Measurements from ENCODE around the gene PROX1.

Gene PROX1

GRCh38 chr1:213987927-213988506 lies at the start of gene PROX1:
Gene PROX1, plus strand, starts transcription at chr1:213987973. Its CDS starts 8,563 bp downstream, at chr1:213996536.
- DNase-seq = peak; percentile 95

- no peak for DNase-seq
These were observed 49.0 kb upstream of the PROX1 start for GRCh38 chr1:213938776-213939175.

GRCh38 chr1:213939888-213940287 lies 47.9 kb upstream of the PROX1 start:
- DNase-seq = no peak

- DNase-seq = no peak
These were observed 46.8 kb upstream of the PROX1 start for GRCh38 chr1:213940947-213941346.

- DNase-seq = no peak
These were observed 45.7 kb upstream of the PROX1 start for GRCh38 chr1:213942061-213942460.

- no peak for DNase-seq
These were observed 40.5 kb upstream of the PROX1 start for GRCh38 chr1:213947200-213947801.

GRCh38 chr1:213951876-213952275 lies 35.9 kb upstream of the PROX1 start:
- no peak for DNase-seq

- no peak for DNase-seq
These were observed 34.0 kb upstream of the PROX1 start for GRCh38 chr1:213953806-213954205.

- no peak for DNase-seq
These were observed 31.4 kb upstream of the PROX1 start for GRCh38 chr1:213956295-213956770.

- DNase-seq = no peak
These were observed 29.4 kb upstream of the PROX1 start for GRCh38 chr1:213958346-213958745.

- no peak for DNase-seq
These were observed 26.8 kb upstream of the PROX1 start for GRCh38 chr1:213960963-213961362.

- DNase-seq = no peak
These were observed 25.3 kb upstream of the PROX1 start for GRCh38 chr1:213962508-213962907.

- DNase-seq = no peak
These were observed 21.7 kb upstream of the PROX1 start for GRCh38 chr1:213966122-213966521.

- no peak for DNase-seq
These were observed 19.5 kb upstream of the PROX1 start for GRCh38 chr1:213968146-213968825.

GRCh38 chr1:213969958-213970555 lies 17.7 kb upstream of the PROX1 start:
- no peak for DNase-seq

GRCh38 chr1:213972141-213972540 lies 15.6 kb upstream of the PROX1 start:
- DNase-seq = no peak

GRCh38 chr1:213973129-213973528 lies 14.6 kb upstream of the PROX1 start:
- DNase-seq = no peak

GRCh38 chr1:213976665-213977485 lies 10.9 kb upstream of the PROX1 start:
- no peak for DNase-seq

GRCh38 chr1:213977486-213977842 lies 10.3 kb upstream of the PROX1 start:
- DNase-seq = no peak

GRCh38 chr1:213977909-213978308 lies 9.9 kb upstream of the PROX1 start:
- no peak for DNase-seq

GRCh38 chr1:213979751-213980586 lies 7.8 kb upstream of the PROX1 start:
- DNase-seq = no peak

GRCh38 chr1:213980906-213981305 lies 6.9 kb upstream of the PROX1 start:
- no peak for DNase-seq

All from DMS 273 treated with DMSO at 0.1 percent for 48 hours (cell line).